ENCODE data around the gene NDOR1. TPM values are rescaled to one million over a fixed set of nuclear protein-coding genes. Genes with fewer than 3 reads are reported as not detected.

The NDOR1 gene
- total RNA-seq, 1 experiment from 2014 or later: 27.7 TPM

DNA sequence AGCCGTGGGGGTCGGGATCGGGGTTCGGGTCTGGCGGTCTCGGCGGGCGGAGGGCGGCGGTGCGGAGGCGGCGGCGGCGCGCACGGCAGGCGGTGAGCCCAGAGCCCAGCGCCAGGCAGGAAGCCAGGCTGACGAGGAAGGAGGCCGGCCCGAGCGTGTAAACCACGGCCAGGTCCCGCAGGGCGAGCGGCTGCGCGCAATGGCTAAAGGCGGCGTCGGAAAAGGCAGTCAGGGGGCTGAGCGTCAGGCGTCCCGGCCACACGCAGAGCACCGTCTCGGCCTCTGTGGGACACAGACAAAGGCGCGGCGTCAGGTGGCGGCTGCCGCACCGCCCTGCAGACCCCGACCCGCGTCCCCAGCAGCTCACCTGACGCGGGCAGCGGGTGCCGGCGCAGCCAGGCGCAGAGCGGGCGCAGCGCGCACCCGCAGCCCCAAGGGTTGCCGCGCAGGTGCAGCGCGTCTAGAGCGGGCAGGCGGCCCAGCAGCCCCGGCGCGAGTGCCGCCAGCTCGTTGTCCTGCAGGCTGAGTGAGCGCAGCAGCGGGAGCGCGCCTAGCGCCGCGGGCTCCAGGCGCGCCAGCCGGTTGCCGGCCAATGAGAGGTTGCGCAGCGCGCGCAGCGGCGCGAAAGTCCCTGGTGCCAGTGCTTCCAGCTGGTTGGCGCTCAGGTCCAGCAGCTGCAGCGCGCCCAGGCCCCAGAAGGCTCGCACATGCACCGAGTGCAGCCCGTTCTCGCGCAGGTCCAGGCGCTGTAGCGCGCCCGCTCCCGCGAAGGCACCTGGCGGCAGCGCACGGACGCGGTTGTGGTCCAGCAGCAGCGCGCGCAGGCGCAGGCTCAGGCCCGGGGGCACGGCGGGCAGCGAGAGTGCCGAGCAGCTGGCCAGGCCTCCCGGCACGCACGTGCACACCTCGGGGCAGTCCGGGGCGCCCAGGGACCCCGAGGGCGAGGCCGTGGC, 36.3 kb upstream of the NDOR1 start:
- Histone ChIP-seq H3K27me3 (ENCODE audit: insufficient read depth, low read depth) (no peaks in the 10 kb centered on the region), H3K4me1 (replicated peaks; ENCODE audit: insufficient read depth) (peaks cover 13% of the 10 kb centered on the region; the same call in 1 of the 2 replicates), H3K79me2 (ENCODE audit: low read depth) (no peaks in the 10 kb centered on the region), H4K20me1 (ENCODE audit: insufficient read depth) (no peaks in the 10 kb centered on the region), H3K27ac (no peak overlapping the region), H3K4me3 (peak overlapping the region; percentile 75), H3K4me2 (peak overlapping the region; percentile 99), H3F3A (ENCODE audit: insufficient read depth, low read depth) (peaks cover 11% of the 10 kb centered on the region; the same call in 1 of the 2 replicates), H3K9me3 (ENCODE audit: insufficient read depth, low read depth) (no peaks in the 10 kb centered on the region), H3K36me3 (ENCODE audit: low read depth) (no peaks in the 10 kb centered on the region), H3K9me2 (ENCODE audit: insufficient read depth) (no peaks in the 10 kb centered on the region), H2AFZ (peak overlapping the region; percentile 83)
- ChIA-PET POLR2A (ENCODE audit: unreplicated experiment) (interaction anchor here (0.6 kb wide), 1 partner anchor 70 kb away, joined by 4 read pairs; no protein-coding TSS in a partner anchor), CTCF (no interaction called here)
- intact Hi-C loops (cut with micrococcal nuclease; ENCODE audit: unreplicated experiment): loop anchor here (5.0 kb wide), 1 partner anchor 42 kb away; no protein-coding TSS in a partner anchor
- no peak for TF ChIP-seq CTCF (conservative IDR thresholded peaks at IDR 0.05)
- no peak for TF ChIP-seq EZH2 (IDR thresholded peaks at IDR 0.05; ENCODE audit: low read depth)
- BruUV-seq (replicated peaks): no TSS peak
- DNase-seq: peak; percentile 66 to 80

DNA sequence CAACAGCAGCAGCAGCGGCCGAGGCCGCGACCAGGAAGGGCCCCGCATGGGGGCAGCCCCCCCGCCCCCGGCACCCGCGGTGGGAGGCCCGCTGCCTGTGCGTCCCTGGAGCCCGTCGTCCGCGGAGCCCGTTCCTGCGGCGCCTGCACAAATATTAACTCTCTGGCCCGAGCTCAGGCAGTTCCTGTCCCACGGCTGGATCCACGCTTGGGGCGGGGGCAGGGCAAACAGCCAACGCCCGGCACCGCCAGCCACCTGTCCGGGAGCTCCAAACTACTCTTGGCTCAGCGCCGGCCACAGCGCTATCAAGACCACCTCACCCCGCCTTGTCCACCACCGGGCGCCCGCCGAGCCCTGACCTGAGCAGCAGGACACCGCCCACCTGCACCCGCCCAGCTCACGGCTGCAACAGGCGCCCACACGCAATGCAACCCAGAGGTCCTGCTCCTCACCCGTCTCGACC, 35.6 kb upstream of the NDOR1 start, which contains the start of gene LRRC26:
Gene LRRC26, minus strand, starts transcription at position 156 of the 463 bp plus-strand sequence. Its CDS starts 108 bp downstream, at position 48.
- no peak for TF ChIP-seq CTCF (conservative IDR thresholded peaks at IDR 0.05)
- ChIA-PET CTCF (no interaction called here), POLR2A (ENCODE audit: unreplicated experiment) (interaction anchor here (0.7 kb wide), 1 partner anchor 8 kb away, joined by 3 read pairs; no protein-coding TSS in a partner anchor)
- no TSS peak for BruUV-seq (replicated peaks)
- H3F3A ChIP-seq (ENCODE audit: insufficient read depth, low read depth): peaks cover 11% of the 10 kb centered on the region; the same call in 1 of the 2 replicates
- no peaks in the 10 kb centered on the region for H4K20me1 ChIP-seq (ENCODE audit: insufficient read depth)
- DNase-seq: no peak
- H3K79me2 ChIP-seq (ENCODE audit: low read depth): no peaks in the 10 kb centered on the region
- H3K9me3 ChIP-seq (ENCODE audit: insufficient read depth, low read depth): no peaks in the 10 kb centered on the region
- peak within 1 kb of the TSS; percentile 83 for H2AFZ ChIP-seq
- no peaks in the 10 kb centered on the region for H3K36me3 ChIP-seq (ENCODE audit: low read depth)
- H3K4me1 ChIP-seq (replicated peaks; ENCODE audit: insufficient read depth): peaks cover 13% of the 10 kb centered on the region; the same call in 1 of the 2 replicates
- peak within 1 kb of the TSS; percentile 75 for H3K4me3 ChIP-seq
- no peaks in the 10 kb centered on the region for H3K9me2 ChIP-seq (ENCODE audit: insufficient read depth)
- H3K27ac ChIP-seq: no peak within 1 kb of the TSS
- peak within 1 kb of the TSS; percentile 99 for H3K4me2 ChIP-seq
- intact Hi-C loops (cut with micrococcal nuclease; ENCODE audit: unreplicated experiment): loop anchor here (5.0 kb wide), 1 partner anchor 43 kb away; no protein-coding TSS in a partner anchor
- H3K27me3 ChIP-seq (ENCODE audit: insufficient read depth, low read depth): no peaks in the 10 kb centered on the region

DNA sequence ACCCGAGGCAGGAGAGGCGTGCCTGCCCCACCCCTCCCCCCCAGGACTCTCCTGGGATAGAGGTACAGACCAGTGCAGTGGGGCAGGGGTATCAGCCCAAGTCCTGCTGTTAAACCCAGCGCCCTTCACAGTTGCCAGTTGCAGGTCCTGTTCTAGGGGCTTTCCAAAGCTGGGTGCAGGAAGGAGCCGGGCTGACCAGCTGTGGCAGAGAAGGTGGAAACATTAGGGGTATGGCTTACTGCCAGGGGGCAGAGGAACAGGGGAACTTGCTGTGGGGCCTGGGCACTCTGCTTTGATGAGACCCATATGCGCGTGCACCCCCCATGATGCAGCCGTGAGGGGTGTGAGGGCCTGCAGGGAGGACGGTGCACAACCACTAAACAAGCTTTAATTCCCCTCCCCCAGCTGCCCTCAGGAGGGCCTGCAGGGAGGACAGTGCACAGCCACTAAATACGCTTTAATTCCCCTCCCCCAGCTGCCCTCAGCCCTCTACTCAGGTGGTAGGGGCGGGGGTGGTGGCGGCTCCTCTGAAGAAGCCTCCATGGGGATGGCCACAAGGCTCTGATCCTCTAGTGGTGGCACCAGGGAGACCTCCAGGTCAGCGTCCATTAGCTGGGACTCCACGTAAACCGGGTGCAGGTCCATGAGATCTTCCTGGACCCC, 34.9 kb upstream of the NDOR1 start:
- TF ChIP-seq CTCF (conservative IDR thresholded peaks at IDR 0.05) (no peak), EZH2 (IDR thresholded peaks at IDR 0.05; ENCODE audit: low read depth) (no peak)
- Histone ChIP-seq H3K9me3 (ENCODE audit: insufficient read depth, low read depth) (no peaks in the 10 kb centered on the region), H3K4me2 (no peak overlapping the region), H3K79me2 (ENCODE audit: low read depth) (no peaks in the 10 kb centered on the region), H3K4me1 (replicated peaks; ENCODE audit: insufficient read depth) (peaks cover 13% of the 10 kb centered on the region; the same call in 1 of the 2 replicates), H3K27ac (no peak overlapping the region), H3F3A (ENCODE audit: insufficient read depth, low read depth) (peaks cover 11% of the 10 kb centered on the region; the same call in 1 of the 2 replicates), H3K27me3 (ENCODE audit: insufficient read depth, low read depth) (no peaks in the 10 kb centered on the region), H3K9me2 (ENCODE audit: insufficient read depth) (no peaks in the 10 kb centered on the region), H2AFZ (no peak overlapping the region), H3K4me3 (no peak overlapping the region), H4K20me1 (ENCODE audit: insufficient read depth) (no peaks in the 10 kb centered on the region), H3K36me3 (ENCODE audit: low read depth) (no peaks in the 10 kb centered on the region)
- no peak for DNase-seq
- intact Hi-C loops (cut with micrococcal nuclease; ENCODE audit: unreplicated experiment): no loop called here
- ChIA-PET CTCF (no interaction called here), POLR2A (ENCODE audit: unreplicated experiment) (interaction anchor here (0.5 to 0.7 kb wide), 2 partner anchors 8 to 594 kb away, joined by 3 to 5 read pairs; no protein-coding TSS in a partner anchor)
- no TSS peak for BruUV-seq (replicated peaks)
